Gastroesophageal sphincter (tissue), 4 donors: ENCODE data around the gene VAV3. TPM values are rescaled to one million over a fixed set of nuclear protein-coding genes. Genes with fewer than 3 reads are reported as not detected.
A peak's percentile ranks its signal among the peaks of the same experiment; 100 is the strongest.

ENCODE experiments used
- ATAC-seq: fragments of 150-250 bp; one replicate; pipeline ENCODE4 v1.9.1; 2016; ENCODE audit warnings: mild to moderate bottlenecking, moderate library complexity
- H3K27ac ChIP-seq, 4 donors: fragments of 200-600 bp; sonication (generic) in 3 of 4; 1 replicate in 3 of 4; 2 replicates in 1 of 4; pipeline ENCODE4 v1.5.1; 2016 to 2019
- H3K27me3 ChIP-seq: fragments of 200-600 bp; sonication (generic); one replicate; pipeline ENCODE4 v1.5.1; 2019
- H3K36me3 ChIP-seq, 2 donors: fragments of 200-600 bp; sonication (generic); one replicate each; pipeline ENCODE4 v1.5.1; 2019; ENCODE audit warnings: control low read depth in 1 of 2
- H3K4me1 ChIP-seq, 3 donors: fragments of 200-600 bp; sonication (generic); 1 replicate in 2 of 3; 2 replicates in 1 of 3; pipeline ENCODE4 v1.5.1; 2016 to 2019; ENCODE audit warnings: control low read depth in 2 of 3
- H3K4me3 ChIP-seq, 2 donors: fragments of 200-600 bp; sonication (generic); one replicate each; pipeline ENCODE4 v1.5.1; 2019; ENCODE audit warnings: mild to moderate bottlenecking in 1 of 2, moderate library complexity in 1 of 2
- H3K9me3 ChIP-seq, 3 donors: fragments of 200-600 bp; sonication (generic); one replicate each; pipeline ENCODE4 v1.5.1; 2017 to 2019; ENCODE audit warnings: control low read depth in 2 of 3
- EP300 ChIP-seq: sonication (generic); formaldehyde crosslinking; IDR thresholded peaks from one replicate; pipeline ENCODE4 v1.6.1; 2017; ENCODE audit warnings: antibody characterized with exemption, mild to moderate bottlenecking
- POLR2A ChIP-seq, 2 donors: fragments of 450-650 bp; IDR thresholded peaks; one replicate each; pipeline ENCODE4 v1.6.1; 2017; ENCODE audit warnings: antibody characterized with exemption in 2 of 2, mild to moderate bottlenecking in 2 of 2, moderate library complexity in 1 of 2
- POLR2AphosphoS5 ChIP-seq: sonication (generic); formaldehyde crosslinking; IDR thresholded peaks from one replicate; pipeline ENCODE4 v1.6.1; 2017; ENCODE audit warnings: antibody characterized with exemption
- WGBS, 2 donors: methylation state at CpG; one replicate each; pipeline ENCODE4 v1.1.5; 2018; ENCODE audit warnings: low coverage in 1 of 2; 5-methylcytosine and 5-hydroxymethylcytosine counted together
- total RNA-seq, 4 donors: library from RNA; depleted of rRNA; stranded (reverse); fragments of >200 nt; gene quantifications; one replicate each; pipeline ENCODE4 v1.1.0, GENCODE V29; 2016
- TF ChIP-seq, protein P1 (sequence below), 4 experiments: fragments of 200-600 bp in 2 of 4; fragments of 450-650 bp in 2 of 4; sonication (generic) in 1 of 4; IDR thresholded peaks; one replicate each; pipeline ENCODE4 v1.5.1; 2017 to 2019; ENCODE audit warnings: antibody characterized with exemption in 4 of 4, mild to moderate bottlenecking in 2 of 4, moderate library complexity in 2 of 4

Gene VAV3
- total RNA-seq, 4 donors from 2014 or later: 1.3 to 4.7 (median 2.9) TPM

- Histone ChIP-seq H3K27me3 (no peaks in the 10 kb centered on the region), H3K4me3 (no peak overlapping the region), H3K27ac (no peak overlapping the region), H3K36me3 (no peaks in the 10 kb centered on the region), H3K9me3 (no peaks in the 10 kb centered on the region), H3K4me1 (peaks cover 0 to 17% (median 8%) of the 10 kb centered on the region in 3 donors)
- WGBS, 2 donors: 90 to 94% methylated on average over 5 to 6 of the region's 6 CpGs
- TF ChIP-seq EP300 (no peak), POLR2A (IDR thresholded peaks at IDR 0.05) (no peak), POLR2AphosphoS5 (no peak)
- TF ChIP-seq, protein P1, sequence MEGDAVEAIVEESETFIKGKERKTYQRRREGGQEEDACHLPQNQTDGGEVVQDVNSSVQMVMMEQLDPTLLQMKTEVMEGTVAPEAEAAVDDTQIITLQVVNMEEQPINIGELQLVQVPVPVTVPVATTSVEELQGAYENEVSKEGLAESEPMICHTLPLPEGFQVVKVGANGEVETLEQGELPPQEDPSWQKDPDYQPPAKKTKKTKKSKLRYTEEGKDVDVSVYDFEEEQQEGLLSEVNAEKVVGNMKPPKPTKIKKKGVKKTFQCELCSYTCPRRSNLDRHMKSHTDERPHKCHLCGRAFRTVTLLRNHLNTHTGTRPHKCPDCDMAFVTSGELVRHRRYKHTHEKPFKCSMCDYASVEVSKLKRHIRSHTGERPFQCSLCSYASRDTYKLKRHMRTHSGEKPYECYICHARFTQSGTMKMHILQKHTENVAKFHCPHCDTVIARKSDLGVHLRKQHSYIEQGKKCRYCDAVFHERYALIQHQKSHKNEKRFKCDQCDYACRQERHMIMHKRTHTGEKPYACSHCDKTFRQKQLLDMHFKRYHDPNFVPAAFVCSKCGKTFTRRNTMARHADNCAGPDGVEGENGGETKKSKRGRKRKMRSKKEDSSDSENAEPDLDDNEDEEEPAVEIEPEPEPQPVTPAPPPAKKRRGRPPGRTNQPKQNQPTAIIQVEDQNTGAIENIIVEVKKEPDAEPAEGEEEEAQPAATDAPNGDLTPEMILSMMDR (IDR thresholded peaks at IDR 0.05): no peak
- no peak for ATAC-seq
Observed at GRCh38 chr1:107574044-107574443, 390.9 kb downstream of the VAV3 start.

DNA sequence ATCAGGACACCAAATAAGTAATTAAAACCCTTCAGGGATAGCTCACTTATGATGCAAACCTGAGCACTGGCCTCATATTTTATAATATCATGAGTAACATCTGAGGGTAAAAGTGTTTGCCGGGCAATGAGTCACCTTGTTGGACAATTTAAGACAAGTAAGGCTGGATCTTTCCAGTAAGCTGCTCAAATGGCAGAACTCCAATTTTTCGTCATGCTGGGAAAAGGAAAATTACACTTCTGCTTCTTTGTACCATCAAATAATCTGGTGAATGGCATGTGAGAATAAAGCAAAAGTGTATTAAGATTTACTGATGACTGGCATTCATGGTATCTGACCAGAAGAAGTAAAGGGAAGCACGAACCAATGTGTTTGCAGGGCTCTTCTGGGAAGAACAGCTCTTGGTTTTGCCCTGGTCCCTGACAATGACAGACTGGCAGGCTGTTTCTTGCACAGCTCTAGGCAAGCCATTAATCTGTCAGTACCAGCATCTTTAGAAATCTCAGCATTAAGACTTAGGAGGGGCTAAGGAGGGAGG, 392.2 kb downstream of the VAV3 start:
- Histone ChIP-seq H3K27me3 (no peaks in the 10 kb centered on the region), H3K4me3 (no peak overlapping the region), H3K27ac (peak overlapping the region in 3 of 4 donors; percentile 46 to 63 (median 48)), H3K9me3 (no peaks in the 10 kb centered on the region), H3K4me1 (peaks cover 0 to 17% (median 8%) of the 10 kb centered on the region in 3 donors), H3K36me3 (no peaks in the 10 kb centered on the region)
- peak; percentile 76 for ATAC-seq
- 28 to 33% methylated on average over 3 of the region's 3 CpGs for WGBS, 2 donors
- TF ChIP-seq POLR2AphosphoS5: peak; percentile 84
- TF ChIP-seq, protein P1 (IDR thresholded peaks at IDR 0.05): no peak

- H3K4me3 ChIP-seq: no peak overlapping the region
- no peaks in the 10 kb centered on the region for H3K9me3 ChIP-seq
- H3K27me3 ChIP-seq: no peaks in the 10 kb centered on the region
- WGBS, 2 donors: 91 to 99% methylated on average over 4 to 8 of the region's 15 CpGs
- ATAC-seq: no peak
- TF ChIP-seq POLR2A (IDR thresholded peaks at IDR 0.05): no peak
- TF ChIP-seq POLR2AphosphoS5: no peak
- TF ChIP-seq, protein P1 (IDR thresholded peaks at IDR 0.05): no peak
- TF ChIP-seq EP300: no peak
- peaks cover 0 to 17% (median 8%) of the 10 kb centered on the region in 3 donors for H3K4me1 ChIP-seq
- H3K36me3 ChIP-seq: no peaks in the 10 kb centered on the region
- no peak overlapping the region for H3K27ac ChIP-seq
Observed at GRCh38 chr1:107570768-107571167, 394.2 kb downstream of the VAV3 start.

- no peak for TF ChIP-seq POLR2A (IDR thresholded peaks at IDR 0.05)
- no peak for TF ChIP-seq EP300
- no peak for TF ChIP-seq POLR2AphosphoS5
- TF ChIP-seq, protein P1 (IDR thresholded peaks at IDR 0.05): no peak
- no peak for ATAC-seq
- H3K36me3 ChIP-seq: no peaks in the 10 kb centered on the region
- 52 to 60% methylated on average over 2 to 3 of the region's 3 CpGs for WGBS, 2 donors
- no peaks in the 10 kb centered on the region for H3K27me3 ChIP-seq
- no peak overlapping the region for H3K27ac ChIP-seq
- H3K9me3 ChIP-seq: no peaks in the 10 kb centered on the region
- H3K4me3 ChIP-seq: no peak overlapping the region
- H3K4me1 ChIP-seq: no peaks in the 10 kb centered on the region
Observed at GRCh38 chr1:107563441-107563840, 401.5 kb downstream of the VAV3 start.

- H3K36me3 ChIP-seq: no peaks in the 10 kb centered on the region
- H3K27me3 ChIP-seq: no peaks in the 10 kb centered on the region
- TF ChIP-seq EP300: no peak
- TF ChIP-seq, protein P1 (IDR thresholded peaks at IDR 0.05): no peak
- no peak for TF ChIP-seq POLR2AphosphoS5
- TF ChIP-seq POLR2A (IDR thresholded peaks at IDR 0.05): no peak
- H3K27ac ChIP-seq: no peak overlapping the region
- ATAC-seq: no peak
- H3K4me3 ChIP-seq: no peak overlapping the region
- 85 to 100% methylated on average over 2 to 3 of the region's 3 CpGs for WGBS, 2 donors
- no peaks in the 10 kb centered on the region for H3K9me3 ChIP-seq
- H3K4me1 ChIP-seq: peaks cover 0 to 5% (median 0%) of the 10 kb centered on the region in 3 donors
Observed at GRCh38 chr1:107559881-107560280, 405.1 kb downstream of the VAV3 start.
